GM12873 (cell line): ENCODE data around the gene ITFG2.

Experiments
- TF ChIP-seq, protein P1 (sequence below): IDR thresholded peaks from 2 replicates; pipeline ENCODE4 v1.5.1; 2012; ENCODE audit warnings: low read depth, mild to moderate bottlenecking, moderate library complexity, low read length, control low read depth; ENCODE audit not compliant: insufficient read depth; ENCODE audit errors: missing control alignments

ITFG2 gene

GRCh38 chr12:2834581-2835491 lies 22.4 kb downstream of the ITFG2 start, which contains the start of gene NRIP2:
Gene NRIP2 (minus strand): TSS chr12:2835035. CDS start chr12:2834983, 52 bp downstream.
- TF ChIP-seq, protein P1, sequence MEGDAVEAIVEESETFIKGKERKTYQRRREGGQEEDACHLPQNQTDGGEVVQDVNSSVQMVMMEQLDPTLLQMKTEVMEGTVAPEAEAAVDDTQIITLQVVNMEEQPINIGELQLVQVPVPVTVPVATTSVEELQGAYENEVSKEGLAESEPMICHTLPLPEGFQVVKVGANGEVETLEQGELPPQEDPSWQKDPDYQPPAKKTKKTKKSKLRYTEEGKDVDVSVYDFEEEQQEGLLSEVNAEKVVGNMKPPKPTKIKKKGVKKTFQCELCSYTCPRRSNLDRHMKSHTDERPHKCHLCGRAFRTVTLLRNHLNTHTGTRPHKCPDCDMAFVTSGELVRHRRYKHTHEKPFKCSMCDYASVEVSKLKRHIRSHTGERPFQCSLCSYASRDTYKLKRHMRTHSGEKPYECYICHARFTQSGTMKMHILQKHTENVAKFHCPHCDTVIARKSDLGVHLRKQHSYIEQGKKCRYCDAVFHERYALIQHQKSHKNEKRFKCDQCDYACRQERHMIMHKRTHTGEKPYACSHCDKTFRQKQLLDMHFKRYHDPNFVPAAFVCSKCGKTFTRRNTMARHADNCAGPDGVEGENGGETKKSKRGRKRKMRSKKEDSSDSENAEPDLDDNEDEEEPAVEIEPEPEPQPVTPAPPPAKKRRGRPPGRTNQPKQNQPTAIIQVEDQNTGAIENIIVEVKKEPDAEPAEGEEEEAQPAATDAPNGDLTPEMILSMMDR: no peak

GRCh38 chr12:2835691-2836403 lies 23.4 kb downstream of the ITFG2 start:
- TF ChIP-seq, protein P1: no peak

GRCh38 chr12:2836574-2836973 lies 24.1 kb downstream of the ITFG2 start:
- TF ChIP-seq, protein P1: no peak

- TF ChIP-seq, protein P1: no peak
These were observed 28.7 kb downstream of the ITFG2 start for GRCh38 chr12:2841056-2841650.

DNA sequence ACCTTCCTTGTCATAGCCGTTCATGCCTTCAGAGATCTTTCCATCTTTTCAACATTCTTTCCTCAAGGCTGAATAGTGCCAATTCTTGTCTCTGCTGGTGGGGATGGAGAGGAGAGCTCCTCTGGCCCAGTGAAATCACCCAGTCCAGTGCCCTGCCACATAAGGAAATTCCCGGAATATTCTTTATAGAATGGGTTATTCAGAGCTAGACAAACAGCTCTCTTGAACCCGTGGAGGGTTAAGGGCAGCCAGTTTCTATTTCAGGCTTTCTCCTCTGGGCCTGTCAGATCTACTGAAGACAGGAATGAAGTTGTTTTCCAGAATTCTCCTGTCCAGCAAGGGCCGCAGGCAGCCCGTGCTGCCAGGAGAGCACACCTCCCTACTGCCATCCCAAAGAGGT lies 30.5 kb downstream of the ITFG2 start:
- TF ChIP-seq, protein P1: no peak

DNA sequence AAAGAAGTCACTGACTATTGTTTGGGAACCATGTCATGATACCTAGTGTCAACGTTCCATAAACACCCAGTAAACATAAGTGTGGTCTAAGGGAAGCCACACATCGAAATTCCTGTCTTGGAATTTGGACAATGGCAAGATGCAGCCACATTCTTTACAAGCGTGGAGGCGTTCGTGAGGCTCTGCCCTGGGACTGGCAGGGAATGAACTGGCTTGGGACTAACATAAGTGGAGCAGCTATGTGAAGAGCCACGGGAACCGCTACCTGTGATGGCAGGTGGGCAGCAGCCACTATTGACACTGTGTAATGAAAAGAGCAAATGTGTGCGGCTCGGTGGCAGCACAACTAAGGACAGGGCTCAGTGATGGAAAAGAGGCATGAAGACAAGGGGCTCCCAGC lies 32.3 kb downstream of the ITFG2 start:
- TF ChIP-seq, protein P1: no peak

DNA sequence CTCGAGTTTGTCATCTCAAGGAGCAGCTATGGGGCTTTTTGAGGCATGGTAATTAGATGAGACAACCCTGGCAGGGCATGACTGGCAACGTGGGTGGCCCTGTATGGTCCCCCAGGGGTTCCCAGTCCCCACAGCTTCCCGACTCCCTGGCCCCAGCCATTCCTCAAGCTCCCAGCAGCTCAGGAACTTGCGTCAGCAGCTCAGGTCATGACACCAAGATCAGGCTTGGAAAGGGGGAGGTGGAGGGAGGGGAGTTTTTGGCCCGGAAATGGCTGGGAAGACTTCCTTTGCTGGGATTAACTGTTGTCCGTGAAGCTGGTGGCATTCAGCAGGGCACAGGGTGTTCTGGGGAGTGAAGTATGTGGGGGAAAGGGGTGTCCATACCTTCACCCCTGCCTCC lies 32.8 kb downstream of the ITFG2 start:
- TF ChIP-seq, protein P1: no peak
